Nephron (organoid): ENCODE measurements around the gene GYS1.

Experiments used
- H3K27ac Mint-ChIP-seq, 3 experiments: 2 replicates each; pipeline ENCODE4 v1.8.0; 2020; ENCODE audit warnings: mixed read lengths in 3 of 3, mild to moderate bottlenecking in 2 of 3, moderate library complexity in 1 of 3
- H3K27me3 Mint-ChIP-seq: 2 replicates; pipeline ENCODE4 v1.8.0; 2021; ENCODE audit warnings: low read depth, mild to moderate bottlenecking, moderate library complexity, mixed read lengths
- H3K36me3 Mint-ChIP-seq: 2 replicates; pipeline ENCODE4 v1.8.0; 2020; ENCODE audit warnings: low read depth, mixed read lengths
- H3K4me1 Mint-ChIP-seq: 2 replicates; pipeline ENCODE4 v1.8.0; 2020; ENCODE audit warnings: mixed read lengths
- H3K4me3 Mint-ChIP-seq, 3 experiments: 2 replicates each; pipeline ENCODE4 v1.8.0; 2020; ENCODE audit warnings: mild to moderate bottlenecking in 3 of 3, mixed read lengths in 3 of 3, moderate library complexity in 2 of 3
- H3K9me3 Mint-ChIP-seq: 2 replicates; pipeline ENCODE4 v1.8.0; 2020; ENCODE audit warnings: mixed read lengths
- TF ChIP-seq, protein P1 (sequence below), 3 experiments: fragments of 200-600 bp; sonication (generic); IDR thresholded peaks; one replicate each; pipeline ENCODE4 v1.5.0; 2021; ENCODE audit warnings: antibody characterized with exemption in 3 of 3; ENCODE audit not compliant: unreplicated experiment in 3 of 3

GYS1 gene

GRCh38 chr19:48959341-48960239, 33.5 kb downstream of the GYS1 start:
- TF ChIP-seq, protein P1, sequence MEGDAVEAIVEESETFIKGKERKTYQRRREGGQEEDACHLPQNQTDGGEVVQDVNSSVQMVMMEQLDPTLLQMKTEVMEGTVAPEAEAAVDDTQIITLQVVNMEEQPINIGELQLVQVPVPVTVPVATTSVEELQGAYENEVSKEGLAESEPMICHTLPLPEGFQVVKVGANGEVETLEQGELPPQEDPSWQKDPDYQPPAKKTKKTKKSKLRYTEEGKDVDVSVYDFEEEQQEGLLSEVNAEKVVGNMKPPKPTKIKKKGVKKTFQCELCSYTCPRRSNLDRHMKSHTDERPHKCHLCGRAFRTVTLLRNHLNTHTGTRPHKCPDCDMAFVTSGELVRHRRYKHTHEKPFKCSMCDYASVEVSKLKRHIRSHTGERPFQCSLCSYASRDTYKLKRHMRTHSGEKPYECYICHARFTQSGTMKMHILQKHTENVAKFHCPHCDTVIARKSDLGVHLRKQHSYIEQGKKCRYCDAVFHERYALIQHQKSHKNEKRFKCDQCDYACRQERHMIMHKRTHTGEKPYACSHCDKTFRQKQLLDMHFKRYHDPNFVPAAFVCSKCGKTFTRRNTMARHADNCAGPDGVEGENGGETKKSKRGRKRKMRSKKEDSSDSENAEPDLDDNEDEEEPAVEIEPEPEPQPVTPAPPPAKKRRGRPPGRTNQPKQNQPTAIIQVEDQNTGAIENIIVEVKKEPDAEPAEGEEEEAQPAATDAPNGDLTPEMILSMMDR (IDR thresholded peaks at IDR 0.05; ENCODE audit: unreplicated experiment in 3 of 3) = no peak
- Mint-ChIP-seq H3K4me1 (peaks cover 25% of the 10 kb centered on the region), H3K27me3 (peaks cover 4% of the 10 kb centered on the region), H3K9me3 (no peaks in the 10 kb centered on the region), H3K27ac (no peak overlapping the region), H3K36me3 (peaks cover 21% of the 10 kb centered on the region), H3K4me3 (no peak overlapping the region)

GRCh38 chr19:48958006-48958405, 35.1 kb downstream of the GYS1 start:
- Mint-ChIP-seq H3K4me3 (peak overlapping the region in 2 of 3 experiments; percentile 56), H3K36me3 (peaks cover 21% of the 10 kb centered on the region), H3K27ac (no peak overlapping the region), H3K9me3 (no peaks in the 10 kb centered on the region), H3K4me1 (peaks cover 14% of the 10 kb centered on the region), H3K27me3 (peaks cover 4% of the 10 kb centered on the region)
- TF ChIP-seq, protein P1 (IDR thresholded peaks at IDR 0.05; ENCODE audit: unreplicated experiment in 3 of 3) = no peak

- peaks cover 17% of the 10 kb centered on the region for H3K36me3 Mint-ChIP-seq
- H3K4me1 Mint-ChIP-seq = peaks cover 13% of the 10 kb centered on the region
- peak overlapping the region; percentile 11 to 86 (median 70) for H3K27ac Mint-ChIP-seq
- peaks cover 4% of the 10 kb centered on the region for H3K27me3 Mint-ChIP-seq
- TF ChIP-seq, protein P1 (IDR thresholded peaks at IDR 0.05; ENCODE audit: unreplicated experiment in 3 of 3) = no peak
- peak overlapping the region; percentile 85 to 89 (median 88) for H3K4me3 Mint-ChIP-seq
- H3K9me3 Mint-ChIP-seq = no peaks in the 10 kb centered on the region
Measured at GRCh38 chr19:48955308-48955958, 37.7 kb downstream of the GYS1 start.

GRCh38 chr19:48954595-48955307, 38.4 kb downstream of the GYS1 start, which contains the start of gene BAX:
TSS of gene BAX (plus strand) at chr19:48954875. CDS start at chr19:48954929, 54 bp downstream.
- Mint-ChIP-seq H3K27me3 (peaks cover 4% of the 10 kb centered on the region), H3K4me3 (peak within 1 kb of the TSS; percentile 85 to 90 (median 89)), H3K36me3 (peaks cover 17% of the 10 kb centered on the region), H3K4me1 (peaks cover 13% of the 10 kb centered on the region), H3K9me3 (no peaks in the 10 kb centered on the region), H3K27ac (peak within 1 kb of the TSS; percentile 92 to 97 (median 96))
- TF ChIP-seq, protein P1 (IDR thresholded peaks at IDR 0.05; ENCODE audit: unreplicated experiment in 3 of 3) = no peak

DNA sequence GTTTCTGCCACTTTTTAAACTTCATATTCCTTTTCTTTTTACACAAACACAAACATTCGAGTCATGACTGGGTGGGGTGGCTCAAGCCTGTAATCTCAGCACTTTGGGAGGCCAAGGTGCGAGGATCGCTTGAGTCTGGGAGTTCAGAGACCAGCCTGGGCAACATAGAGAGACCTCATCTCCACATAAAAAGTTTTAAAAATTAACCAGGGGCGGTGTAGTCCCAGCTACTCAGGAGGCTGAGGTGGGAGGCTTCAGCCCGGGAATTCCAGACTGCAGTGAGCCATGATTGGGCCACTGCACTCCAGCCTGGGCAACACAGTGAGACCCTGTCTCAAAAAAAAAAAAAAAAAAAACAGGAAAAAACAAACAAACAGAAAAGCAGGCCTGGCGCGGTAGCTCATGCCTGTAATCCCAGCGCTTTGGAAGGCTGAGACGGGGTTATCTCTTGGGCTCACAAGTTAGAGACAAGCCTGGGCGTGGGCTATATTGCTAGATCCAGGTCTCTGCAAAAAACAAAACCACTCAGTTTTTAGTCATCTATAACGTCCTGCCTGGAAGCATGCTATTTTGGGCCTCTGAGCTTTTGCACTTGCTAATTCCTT, 39.0 kb downstream of the GYS1 start:
- Mint-ChIP-seq H3K27ac (peak overlapping the region; percentile 92 to 97 (median 96)), H3K27me3 (peaks cover 4% of the 10 kb centered on the region), H3K36me3 (peaks cover 17% of the 10 kb centered on the region), H3K4me3 (peak overlapping the region; percentile 85 to 90 (median 88)), H3K4me1 (peaks cover 13% of the 10 kb centered on the region), H3K9me3 (no peaks in the 10 kb centered on the region)
- TF ChIP-seq, protein P1 (IDR thresholded peaks at IDR 0.05; ENCODE audit: unreplicated experiment in 3 of 3) = no peak
